Inferior parietal cortex (tissue), 1 donor: ENCODE data around the gene MAF.
A peak's percentile ranks its signal among the peaks of the same experiment; 100 is the strongest.

Experiments used
- DNase-seq: peaks from one replicate; pipeline ENCODE4 v3.0.0-alpha.2; 2016; ENCODE audit errors: extremely low spot score

Gene MAF

DNA sequence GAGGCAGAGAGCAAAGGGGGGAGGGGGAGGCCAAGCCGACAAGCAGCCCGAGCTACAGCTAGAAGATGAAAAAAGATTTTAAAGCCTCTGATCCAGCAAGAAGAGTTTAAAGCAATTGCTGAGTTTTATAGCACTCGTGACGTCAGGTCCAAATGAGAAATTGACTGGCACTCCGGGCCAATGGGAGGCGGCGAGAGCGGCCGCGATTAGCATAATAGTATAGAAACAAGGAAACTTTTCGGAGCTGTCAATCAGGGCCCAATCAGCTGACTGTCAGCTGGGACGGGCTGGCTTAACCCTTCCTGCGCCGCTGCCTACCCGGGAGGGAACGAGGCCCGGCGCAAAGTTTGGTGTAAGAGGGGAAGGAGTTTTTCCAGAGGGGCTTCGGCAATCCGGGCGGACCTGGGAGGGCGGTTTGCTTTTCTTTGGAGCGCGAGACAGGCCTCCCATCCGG, at the start of gene MAF:
MAF (minus strand) TSS at position 100 of the 454 bp plus-strand sequence. CDS start 835 bp downstream, outside the sequence.
- DNase-seq, result peak; percentile 85

DNA sequence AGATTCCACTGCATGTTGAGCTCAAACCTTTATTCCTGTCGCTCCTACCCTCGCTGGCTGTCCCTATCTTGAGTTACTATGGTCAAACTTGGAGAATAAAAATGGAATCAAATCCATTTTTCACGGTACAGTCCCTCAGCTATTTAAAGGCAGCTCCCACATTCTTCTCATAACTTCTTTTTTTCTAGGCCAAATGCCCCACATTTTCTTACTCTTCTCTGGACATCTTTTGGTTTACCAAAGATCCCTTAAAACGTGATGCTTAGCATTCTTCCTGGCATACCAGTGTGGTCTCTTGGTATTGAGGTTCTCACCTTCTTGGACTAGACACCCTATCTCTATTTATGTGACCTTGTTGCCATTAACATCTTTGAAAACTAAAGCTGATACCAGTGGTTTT, 48.3 kb upstream of the MAF start:
- no peak for DNase-seq

- DNase-seq, result no peak
Observed at GRCh38 chr16:79647586-79647985, 47.0 kb upstream of the MAF start.

- no peak for DNase-seq
Observed at GRCh38 chr16:79645701-79646100, 45.2 kb upstream of the MAF start.

- DNase-seq, result no peak
Observed at GRCh38 chr16:79644971-79645667, 44.6 kb upstream of the MAF start.

GRCh38 chr16:79642652-79643051, 42.1 kb upstream of the MAF start:
- no peak for DNase-seq

GRCh38 chr16:79640513-79641360, 40.2 kb upstream of the MAF start:
- DNase-seq, result no peak

GRCh38 chr16:79639576-79640311, 39.2 kb upstream of the MAF start:
- DNase-seq, result no peak

DNA sequence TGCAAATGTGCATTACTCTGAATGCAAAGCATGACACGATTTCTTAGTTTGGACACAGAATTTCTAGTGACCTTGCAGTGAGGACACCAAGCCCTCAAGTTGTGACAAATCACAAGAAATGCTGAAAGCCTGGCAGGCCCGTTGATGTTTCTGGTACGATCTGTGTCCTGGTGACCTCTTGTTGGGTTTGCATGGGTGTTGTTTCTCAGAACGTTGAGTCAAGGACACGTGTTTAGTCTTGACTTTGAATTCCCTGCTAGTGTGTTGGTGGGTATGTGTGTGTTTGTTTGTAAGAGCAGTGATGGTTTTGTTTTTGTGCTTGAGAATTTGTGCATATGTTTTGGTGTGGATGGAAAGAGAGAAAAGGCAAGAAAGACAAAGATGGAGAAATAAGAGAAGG, 37.8 kb upstream of the MAF start:
- DNase-seq, result no peak

DNA sequence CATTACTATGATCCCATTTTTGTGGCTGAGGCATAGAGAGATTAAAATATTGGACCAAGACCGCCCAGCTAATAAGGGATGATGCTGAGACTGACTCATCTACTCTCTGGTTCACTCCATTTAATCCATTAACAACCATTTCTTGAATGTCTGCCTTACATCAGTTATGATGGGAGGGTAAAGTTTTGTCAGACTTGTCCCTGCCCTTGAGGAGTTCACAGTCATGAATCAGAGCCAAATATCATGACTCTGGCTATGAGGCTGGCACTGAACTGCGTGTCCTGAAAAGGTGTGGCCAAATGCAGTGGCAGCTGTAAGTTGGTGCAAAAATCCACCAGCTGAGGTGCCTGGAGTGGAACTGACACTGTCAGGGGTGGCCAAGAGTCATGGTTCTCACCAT, 35.0 kb upstream of the MAF start:
- no peak for DNase-seq

DNA sequence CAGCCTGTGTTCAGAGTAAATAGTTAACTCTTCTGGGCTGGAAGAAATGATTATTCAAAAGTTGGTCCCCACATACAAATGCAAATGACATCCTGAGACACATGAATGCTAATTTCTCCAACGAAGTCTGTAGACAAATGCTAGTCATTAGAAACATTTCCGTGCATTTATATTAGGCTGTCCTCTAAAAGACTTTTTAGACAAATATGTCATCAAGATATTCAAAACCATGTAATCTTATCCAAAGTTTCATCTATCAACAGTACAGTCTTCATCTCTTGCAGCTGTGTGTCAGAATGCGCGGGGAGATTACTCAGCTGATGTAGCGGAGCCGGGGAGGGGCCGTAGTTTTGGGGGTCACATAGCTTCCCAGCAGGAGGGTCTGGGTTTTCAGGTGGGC, 33.8 kb upstream of the MAF start:
- DNase-seq, result no peak

DNA sequence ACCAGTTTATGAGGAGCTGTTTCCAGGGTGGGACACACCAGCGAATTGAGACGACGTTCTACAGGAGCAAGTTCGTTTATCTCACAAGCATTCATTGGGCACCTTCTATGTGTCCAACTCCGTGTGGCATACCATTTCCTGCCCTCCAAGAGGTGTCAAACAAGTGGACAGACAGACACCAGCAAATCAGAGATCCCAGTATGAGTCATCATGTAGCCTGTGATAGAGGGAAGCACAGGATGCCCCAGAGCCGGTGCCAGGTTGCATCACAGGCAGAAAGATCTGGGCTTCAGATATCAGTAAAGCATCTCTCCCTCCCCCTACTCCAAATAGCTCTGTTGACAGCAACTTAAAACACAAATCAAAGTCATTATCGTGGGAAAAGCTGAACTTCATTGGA, 31.8 kb upstream of the MAF start:
- DNase-seq, result no peak

DNA sequence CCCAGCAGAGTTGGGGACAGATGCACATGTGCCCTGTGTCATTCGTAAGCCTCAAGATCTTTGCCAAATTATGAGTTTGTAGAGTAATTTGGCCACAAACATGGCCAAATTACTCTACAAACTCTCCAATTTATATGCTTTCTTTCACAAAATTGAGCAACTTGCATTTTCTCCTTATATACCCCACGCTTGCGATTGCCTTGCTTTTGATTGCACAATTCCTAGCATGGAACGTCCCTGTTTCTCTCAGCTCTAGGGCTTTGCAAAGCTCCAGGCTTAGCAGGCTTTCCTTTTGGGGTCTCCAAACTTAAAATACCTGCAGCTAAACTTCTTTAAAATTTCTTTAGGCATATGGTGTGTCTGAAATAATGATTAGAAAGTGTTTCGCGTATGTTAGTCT, 28.5 kb upstream of the MAF start:
- DNase-seq, result no peak

DNA sequence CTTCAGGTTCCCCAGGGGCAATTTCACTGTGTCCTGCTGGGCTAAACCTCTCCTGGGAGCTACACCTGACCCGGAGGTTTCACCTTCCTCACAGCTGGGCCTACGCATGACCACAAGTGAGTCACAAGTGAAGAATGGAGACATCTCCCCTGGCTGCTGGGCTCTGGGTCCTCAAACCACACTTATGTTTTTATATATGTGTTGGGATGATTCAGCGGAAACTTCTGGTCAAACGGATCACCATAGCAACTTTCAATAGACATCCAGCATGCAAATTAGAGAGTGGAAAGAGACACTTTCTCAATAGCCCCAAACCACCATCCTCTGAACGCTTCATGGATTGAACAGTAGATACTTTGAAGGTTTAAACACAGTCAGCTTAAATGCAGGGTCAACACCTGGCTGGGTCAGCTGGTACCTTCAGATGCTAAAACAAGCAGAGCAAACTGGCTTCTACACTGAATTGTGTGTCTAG, 28.0 kb upstream of the MAF start:
- DNase-seq, result no peak

- no peak for DNase-seq
Observed at GRCh38 chr16:79627092-79627491, 26.6 kb upstream of the MAF start.

DNA sequence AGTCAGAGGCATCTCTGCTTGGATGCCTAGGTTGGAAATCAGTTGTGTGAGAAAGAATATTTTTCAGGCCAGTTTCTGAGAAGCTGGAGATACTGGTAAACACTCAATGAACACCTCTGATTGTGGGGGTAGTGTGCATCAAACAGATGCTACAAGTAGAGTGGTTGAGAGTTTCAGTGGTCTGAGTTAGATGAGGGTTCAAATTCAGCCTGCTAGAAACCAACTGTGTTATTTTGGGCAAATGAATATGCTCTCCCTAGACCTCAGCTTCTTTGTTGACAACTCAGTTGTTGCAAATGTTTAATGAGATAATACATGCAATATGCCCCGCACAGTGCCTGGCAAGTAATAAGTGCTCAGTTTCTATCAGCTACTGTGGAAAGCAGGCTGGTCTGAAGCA, 25.2 kb upstream of the MAF start:
- DNase-seq, result no peak

- no peak for DNase-seq
Observed at GRCh38 chr16:79623824-79624223, 23.3 kb upstream of the MAF start.

DNA sequence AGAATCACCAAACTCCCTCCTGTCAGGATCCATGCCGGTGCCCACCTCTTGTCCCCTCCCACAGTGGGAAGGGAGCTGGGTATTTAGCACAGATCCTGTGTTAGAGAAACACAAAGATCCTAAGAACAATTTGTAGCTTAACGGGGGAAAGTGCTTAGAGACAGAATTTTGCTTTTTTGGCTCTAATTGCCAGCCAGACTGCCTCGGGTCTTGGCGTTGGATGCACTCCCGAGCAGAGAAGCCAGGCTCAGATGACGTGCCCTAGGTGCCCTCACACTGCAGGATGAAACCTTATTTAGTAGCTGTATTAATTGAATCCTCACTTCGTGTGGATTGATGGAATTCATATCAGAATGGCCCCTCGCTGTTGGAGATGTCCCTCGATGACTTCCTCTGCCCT, 22.5 kb upstream of the MAF start:
- no peak for DNase-seq

GRCh38 chr16:79621027-79621426, 20.5 kb upstream of the MAF start:
- no peak for DNase-seq

GRCh38 chr16:79618692-79619050, 18.1 kb upstream of the MAF start:
- no peak for DNase-seq

GRCh38 chr16:79618041-79618691, 17.6 kb upstream of the MAF start:
- DNase-seq, result no peak

GRCh38 chr16:79613009-79613408, 12.5 kb upstream of the MAF start:
- DNase-seq, result no peak
